H9 (cell line): ENCODE measurements around the gene ABLIM3. TPM values are rescaled to one million over a fixed set of nuclear protein-coding genes. Genes with fewer than 3 reads are reported as not detected.

Experiments used
- DNase-seq: peaks from one replicate; pipeline ENCODE4 v3.0.0-alpha.2; 2017
- H2AFZ ChIP-seq: one replicate; pipeline ENCODE4 v1.6.1; 2013; ENCODE audit warnings: mild to moderate bottlenecking, low read length, control low read depth, moderate library complexity
- H2AK5ac ChIP-seq: 2 replicates; pipeline ENCODE4 v1.6.1; 2013; ENCODE audit warnings: low read length, control low read depth, mixed read lengths; ENCODE audit not compliant: insufficient read length
- H2BK120ac ChIP-seq: one replicate; pipeline ENCODE4 v1.6.1; 2013; ENCODE audit warnings: low read depth, mild to moderate bottlenecking, low read length, control low read depth, inconsistent platforms; ENCODE audit not compliant: poor library complexity, severe bottlenecking
- H2BK12ac ChIP-seq: 2 replicates; pipeline ENCODE4 v1.6.1; 2013; ENCODE audit warnings: low read length, control low read depth, mixed read lengths, low read depth; ENCODE audit not compliant: insufficient read length
- H2BK15ac ChIP-seq: 2 replicates; pipeline ENCODE4 v1.6.1; 2013; ENCODE audit warnings: low read depth, low read length, control low read depth
- H2BK20ac ChIP-seq: one replicate; pipeline ENCODE4 v1.6.1; 2013; ENCODE audit warnings: low read depth, mild to moderate bottlenecking, low read length, control low read depth, inconsistent platforms; ENCODE audit not compliant: poor library complexity, severe bottlenecking
- H2BK5ac ChIP-seq: 2 replicates; pipeline ENCODE4 v1.6.1; 2013; ENCODE audit warnings: low read length, control low read depth, mixed read lengths; ENCODE audit not compliant: insufficient read length
- H3K14ac ChIP-seq: 2 replicates; pipeline ENCODE4 v1.6.1; 2013; ENCODE audit warnings: low read length, control low read depth; ENCODE audit not compliant: insufficient read depth
- H3K18ac ChIP-seq: 2 replicates; pipeline ENCODE4 v1.6.1; 2013; ENCODE audit warnings: low read depth, mild to moderate bottlenecking, mixed read lengths, low read length, control low read depth; ENCODE audit not compliant: insufficient read length
- H3K23ac ChIP-seq: 2 replicates; pipeline ENCODE4 v1.6.1; 2013; ENCODE audit warnings: low read length, control low read depth, mixed read lengths, low read depth; ENCODE audit not compliant: insufficient read length
- H3K23me2 ChIP-seq: 2 replicates; pipeline ENCODE4 v1.6.1; 2013; ENCODE audit warnings: low read depth, mild to moderate bottlenecking, mixed read lengths, low read length, control low read depth; ENCODE audit not compliant: insufficient read length, poor library complexity, severe bottlenecking
- H3K27ac ChIP-seq: 2 replicates; pipeline ENCODE4 v1.5.1; 2013; ENCODE audit warnings: low read length, control low read depth, mixed read lengths, low read depth; ENCODE audit not compliant: insufficient read length
- H3K27me3 ChIP-seq: 2 replicates; pipeline ENCODE4 v1.6.1; 2013; ENCODE audit warnings: low read length, control low read depth, inconsistent platforms; ENCODE audit not compliant: insufficient read depth
- H3K4ac ChIP-seq: 2 replicates; pipeline ENCODE4 v1.6.1; 2013; ENCODE audit warnings: low read depth, mild to moderate bottlenecking, control low read depth, inconsistent platforms, low read length, moderate library complexity
- H3K4me1 ChIP-seq: 2 replicates; pipeline ENCODE4 v1.6.1; 2013; ENCODE audit warnings: low read length, control low read depth, inconsistent platforms; ENCODE audit not compliant: insufficient read depth
- H3K4me2 ChIP-seq: 2 replicates; pipeline ENCODE4 v1.6.1; 2013; ENCODE audit warnings: low read length, control low read depth, mixed read lengths; ENCODE audit not compliant: insufficient read length, insufficient read depth
- H3K56ac ChIP-seq: 2 replicates; pipeline ENCODE4 v1.6.1; 2013; ENCODE audit warnings: low read depth, mild to moderate bottlenecking, mixed read lengths, low read length, control low read depth; ENCODE audit not compliant: insufficient read length
- H3K79me1 ChIP-seq: 2 replicates; pipeline ENCODE4 v1.6.1; 2013; ENCODE audit warnings: low read depth, mild to moderate bottlenecking, moderate library complexity, low read length, control low read depth, inconsistent platforms; ENCODE audit not compliant: insufficient read depth, poor library complexity, severe bottlenecking
- H3K79me2 ChIP-seq: 2 replicates; pipeline ENCODE4 v1.6.1; 2013; ENCODE audit warnings: low read length, control low read depth, inconsistent platforms; ENCODE audit not compliant: insufficient read depth
- H3K9ac ChIP-seq: 2 replicates; pipeline ENCODE4 v1.6.1; 2013; ENCODE audit warnings: low read length, control low read depth, mixed read lengths; ENCODE audit not compliant: insufficient read length; ENCODE audit errors: extremely low read depth
- H3K9me3 ChIP-seq: one replicate; pipeline ENCODE4 v1.6.1; 2013; ENCODE audit warnings: low read depth, low read length, inconsistent platforms; ENCODE audit not compliant: control insufficient read depth
- H3T11ph ChIP-seq: one replicate; pipeline ENCODE4 v1.6.1; 2013; ENCODE audit warnings: mild to moderate bottlenecking, low read length, control low read depth, inconsistent platforms
- H4K20me1 ChIP-seq: one replicate; pipeline ENCODE4 v1.6.1; 2013; ENCODE audit not compliant: control insufficient read depth, insufficient read length, insufficient read depth
- H4K5ac ChIP-seq: 2 replicates; pipeline ENCODE4 v1.6.1; 2013; ENCODE audit warnings: low read depth, mild to moderate bottlenecking, mixed read lengths, low read length, control low read depth; ENCODE audit not compliant: insufficient read length
- H4K8ac ChIP-seq: replicated peaks from 2 replicates; pipeline ENCODE4 v1.6.1; 2013; ENCODE audit warnings: low read length, control low read depth, mixed read lengths, low read depth; ENCODE audit not compliant: insufficient read length
- H4K91ac ChIP-seq: 2 replicates; pipeline ENCODE4 v1.6.1; 2013; ENCODE audit warnings: low read depth, mild to moderate bottlenecking, moderate library complexity, mixed read lengths, low read length, control low read depth; ENCODE audit not compliant: insufficient read length
- H3K27ac Mint-ChIP-seq, 3 experiments: 2 replicates in 2 of 3; 3 replicates in 1 of 3; pipeline ENCODE4 v1.8.0; 2020 to 2021; ENCODE audit warnings: mixed read lengths in 3 of 3, mild to moderate bottlenecking in 1 of 3, moderate library complexity in 1 of 3
- H3K27me3 Mint-ChIP-seq: 2 replicates; pipeline ENCODE4 v1.8.0; 2021; ENCODE audit warnings: low read depth, mild to moderate bottlenecking, moderate library complexity, mixed read lengths
- H3K36me3 Mint-ChIP-seq, 3 experiments: 2 replicates in 2 of 3; 3 replicates in 1 of 3; pipeline ENCODE4 v1.8.0; 2020 to 2021; ENCODE audit warnings: low read depth in 3 of 3, mixed read lengths in 3 of 3; ENCODE audit not compliant: insufficient read depth in 1 of 3
- H3K4me1 Mint-ChIP-seq, 2 experiments: 2 replicates each; pipeline ENCODE4 v1.8.0; 2020; ENCODE audit warnings: mixed read lengths in 2 of 2
- H3K4me3 Mint-ChIP-seq, 2 experiments: 2 replicates in 1 of 2; 3 replicates in 1 of 2; pipeline ENCODE4 v1.8.0; 2020 to 2021; ENCODE audit warnings: mild to moderate bottlenecking in 2 of 2, mixed read lengths in 2 of 2, moderate library complexity in 1 of 2
- H3K9me3 Mint-ChIP-seq, 2 experiments: 2 replicates in 1 of 2; 3 replicates in 1 of 2; pipeline ENCODE4 v1.8.0; 2020; ENCODE audit warnings: mild to moderate bottlenecking in 2 of 2, mixed read lengths in 2 of 2, moderate library complexity in 1 of 2
- CTCF ChIP-seq: fragments of 200-600 bp; sonication (generic); conservative IDR thresholded peaks from 3 replicates; pipeline ENCODE4 v1.8.0; 2021; ENCODE audit warnings: antibody characterized with exemption, mild to moderate bottlenecking
- WGBS: extraction: QIAGEN DNeasy Blood & Tissue Kit; methylation state at CpG from one replicate; pipeline ENCODE4 v1.1.7; 2013; ENCODE audit warnings: missing lambda C conversion rate, low lambda C conversion rate, mixed read lengths; ENCODE audit not compliant: insufficient read length; ENCODE audit errors: extremely low coverage; 5-methylcytosine and 5-hydroxymethylcytosine counted together
- total RNA-seq: library from RNA; stranded (reverse); gene quantifications from 2 replicates; pipeline ENCODE4 v1.2.1, GENCODE V29; 2021

Gene ABLIM3
- total RNA-seq, 1 experiment from 2014 or later, result 0.20 TPM

GRCh38 chr5:149282966-149283332, 141.7 kb downstream of the ABLIM3 start:
- Histone ChIP-seq H4K8ac (no peak overlapping the region), H3K18ac (no peak overlapping the region), H3K23ac (no peak overlapping the region), H3K27ac (no peak overlapping the region), H4K91ac (no peak overlapping the region), H3K9ac (no peak overlapping the region), H4K20me1 (no peaks in the 10 kb centered on the region), H2BK12ac (no peak overlapping the region), H2AK5ac (no peak overlapping the region), H3T11ph (no peak overlapping the region), H3K14ac (no peak overlapping the region), H3K56ac (no peak overlapping the region), H4K5ac (no peak overlapping the region), H3K23me2 (no peaks in the 10 kb centered on the region), H2AFZ (no peak overlapping the region), H3K4me1 (no peaks in the 10 kb centered on the region), H2BK120ac (no peak overlapping the region), H3K9me3 (no peaks in the 10 kb centered on the region), H3K4ac (no peak overlapping the region), H3K79me2 (no peaks in the 10 kb centered on the region), H3K4me2 (no peak overlapping the region), H3K79me1 (no peaks in the 10 kb centered on the region), H2BK20ac (no peak overlapping the region), H2BK5ac (no peak overlapping the region), H2BK15ac (no peak overlapping the region), H3K27me3 (no peaks in the 10 kb centered on the region)
- no peak overlapping the region for H3K27ac Mint-ChIP-seq
- no peak overlapping the region for H3K4me3 Mint-ChIP-seq
- H3K36me3 Mint-ChIP-seq, result no peaks in the 10 kb centered on the region
- peaks cover 15% of the 10 kb centered on the region for H3K27me3 Mint-ChIP-seq
- TF ChIP-seq CTCF, result no peak
- H3K4me1 Mint-ChIP-seq, result peaks cover 8 to 15% of the 10 kb centered on the region in 2 experiments
- no peaks in the 10 kb centered on the region; a peak in 1 of 5 replicates for H3K9me3 Mint-ChIP-seq
- no CpG with 5 or more reads among the region's 5 CpGs for WGBS
- no peak for DNase-seq
